Tibial nerve (tissue), 3 donors: ENCODE measurements around the gene MRPL17.

Experiments
- POLR2A ChIP-seq, 2 donors: fragments of 450-650 bp; IDR thresholded peaks; one replicate each; pipeline ENCODE4 v1.6.1; 2017; ENCODE audit warnings: antibody characterized with exemption in 2 of 2, mild to moderate bottlenecking in 2 of 2, moderate library complexity in 2 of 2
- TF ChIP-seq, protein P1 (sequence below), 5 experiments: fragments of 200-600 bp in 3 of 5; fragments of 450-650 bp in 2 of 5; sonication (generic) in 3 of 5; IDR thresholded peaks; one replicate each; pipeline ENCODE4 v1.5.1; 2016 to 2019; ENCODE audit warnings: antibody characterized with exemption in 5 of 5, mild to moderate bottlenecking in 3 of 5, moderate library complexity in 2 of 5

DNA sequence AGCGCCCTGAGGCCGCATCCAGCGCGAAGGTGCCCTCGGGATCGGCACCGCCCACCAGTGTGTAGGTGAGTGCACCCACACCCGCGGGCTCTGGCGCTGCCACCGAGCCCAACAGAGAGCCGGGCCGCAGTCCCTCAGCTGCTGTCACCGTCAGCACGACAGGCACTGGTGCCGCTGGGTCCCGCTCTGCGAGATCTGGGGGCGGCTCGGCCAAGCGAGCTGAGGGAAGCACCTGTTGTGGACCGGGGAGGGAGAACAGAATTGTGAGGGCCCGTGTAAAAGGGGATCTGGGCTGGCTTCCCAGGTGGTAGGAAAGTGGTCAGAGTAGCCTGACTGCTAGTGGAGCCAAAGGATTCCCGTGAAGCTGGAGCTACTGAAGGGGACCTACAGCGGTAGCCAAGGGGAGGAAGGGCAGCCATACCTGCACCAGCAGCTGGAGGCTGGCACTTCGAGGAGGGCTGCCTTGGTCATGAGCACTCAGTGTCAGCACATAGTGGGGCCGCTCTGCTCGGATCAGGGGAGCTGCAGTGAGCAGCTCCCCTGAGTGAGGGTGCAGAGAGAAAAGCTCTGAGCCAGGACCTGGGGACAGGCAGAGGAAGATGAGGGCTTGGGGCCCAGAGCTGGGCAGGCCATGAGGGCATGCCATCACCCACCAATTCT is 52.4 kb downstream of the MRPL17 start:
- TF ChIP-seq, protein P1, sequence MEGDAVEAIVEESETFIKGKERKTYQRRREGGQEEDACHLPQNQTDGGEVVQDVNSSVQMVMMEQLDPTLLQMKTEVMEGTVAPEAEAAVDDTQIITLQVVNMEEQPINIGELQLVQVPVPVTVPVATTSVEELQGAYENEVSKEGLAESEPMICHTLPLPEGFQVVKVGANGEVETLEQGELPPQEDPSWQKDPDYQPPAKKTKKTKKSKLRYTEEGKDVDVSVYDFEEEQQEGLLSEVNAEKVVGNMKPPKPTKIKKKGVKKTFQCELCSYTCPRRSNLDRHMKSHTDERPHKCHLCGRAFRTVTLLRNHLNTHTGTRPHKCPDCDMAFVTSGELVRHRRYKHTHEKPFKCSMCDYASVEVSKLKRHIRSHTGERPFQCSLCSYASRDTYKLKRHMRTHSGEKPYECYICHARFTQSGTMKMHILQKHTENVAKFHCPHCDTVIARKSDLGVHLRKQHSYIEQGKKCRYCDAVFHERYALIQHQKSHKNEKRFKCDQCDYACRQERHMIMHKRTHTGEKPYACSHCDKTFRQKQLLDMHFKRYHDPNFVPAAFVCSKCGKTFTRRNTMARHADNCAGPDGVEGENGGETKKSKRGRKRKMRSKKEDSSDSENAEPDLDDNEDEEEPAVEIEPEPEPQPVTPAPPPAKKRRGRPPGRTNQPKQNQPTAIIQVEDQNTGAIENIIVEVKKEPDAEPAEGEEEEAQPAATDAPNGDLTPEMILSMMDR (IDR thresholded peaks at IDR 0.05): no peak
- TF ChIP-seq POLR2A (IDR thresholded peaks at IDR 0.05): no peak
